CD4-positive, alpha-beta memory T cell (primary cell): ENCODE data around the gene ITGA6. TPM values are rescaled to one million over a fixed set of nuclear protein-coding genes. Genes with fewer than 3 reads are reported as not detected.

ENCODE experiments used
- CTCF ChIA-PET: fragments of 350-600 bp; sonication (Branson Sonifier 250); formaldehyde crosslinking; loops from one replicate; lab custom pipeline; 2021; ENCODE audit warnings: inconsistent platforms; ENCODE audit not compliant: partially characterized antibody; lab: Charles Lee
- POLR2A ChIA-PET: fragments of 350-600 bp; sonication (Branson Sonifier 250); formaldehyde crosslinking; loops from one replicate; lab custom pipeline; 2021; ENCODE audit not compliant: partially characterized antibody; lab: Charles Lee
- DNase-seq, 5 donors: peaks; one replicate each; pipeline versions ENCODE4 v3.0.0 to v3.0.0-alpha.2; 2020 to 2022; ENCODE audit warnings: mixed read lengths in 1 of 5
- H3K27ac ChIP-seq: one replicate; pipeline ENCODE4 v1.7.0; 2013; ENCODE audit warnings: low read depth, low read length
- H3K27me3 ChIP-seq: 2 replicates; pipeline ENCODE4 v1.7.0; 2013; ENCODE audit warnings: mild to moderate bottlenecking, low read length, moderate library complexity; ENCODE audit not compliant: insufficient read depth
- H3K36me3 ChIP-seq: 2 replicates; pipeline ENCODE4 v1.7.0; 2013; ENCODE audit warnings: mild to moderate bottlenecking, low read length, moderate library complexity; ENCODE audit not compliant: insufficient read depth
- H3K4me1 ChIP-seq: 2 replicates; pipeline ENCODE4 v1.7.0; 2013; ENCODE audit warnings: mild to moderate bottlenecking, low read length, moderate library complexity; ENCODE audit not compliant: insufficient read depth
- H3K4me3 ChIP-seq, 2 donors: one replicate each; pipeline ENCODE4 v1.7.0; 2013; ENCODE audit warnings: low read length in 2 of 2, mild to moderate bottlenecking in 1 of 2
- H3K9me3 ChIP-seq, 2 donors: one replicate each; pipeline ENCODE4 v1.7.0; 2013; ENCODE audit warnings: low read length in 2 of 2, control low read depth in 1 of 2; ENCODE audit not compliant: control insufficient read depth in 1 of 2
- H3K27ac Mint-ChIP-seq, 7 donors: one replicate each; pipeline ENCODE4 v1.8.0; 2020 to 2021; ENCODE audit warnings: mixed read lengths in 7 of 7, mild to moderate bottlenecking in 6 of 7, inconsistent platforms in 3 of 7, moderate library complexity in 3 of 7
- H3K27me3 Mint-ChIP-seq, 2 donors: one replicate each; pipeline ENCODE4 v1.8.0; 2020 to 2021; ENCODE audit warnings: mixed read lengths in 2 of 2
- H3K36me3 Mint-ChIP-seq, 2 donors: one replicate each; pipeline ENCODE4 v1.8.0; 2020 to 2021; ENCODE audit warnings: mixed read lengths in 2 of 2, inconsistent platforms in 1 of 2, mild to moderate bottlenecking in 1 of 2
- H3K4me1 Mint-ChIP-seq, 4 donors: one replicate each; pipeline ENCODE4 v1.8.0; 2020 to 2021; ENCODE audit warnings: mixed read lengths in 4 of 4, mild to moderate bottlenecking in 1 of 4
- H3K4me3 Mint-ChIP-seq, 8 donors: one replicate each; pipeline ENCODE4 v1.8.0; 2020 to 2021; ENCODE audit warnings: mixed read lengths in 8 of 8, mild to moderate bottlenecking in 7 of 8, moderate library complexity in 6 of 8, inconsistent platforms in 3 of 8
- H3K9me3 Mint-ChIP-seq, 8 donors: one replicate each; pipeline ENCODE4 v1.8.0; 2020 to 2021; ENCODE audit warnings: mixed read lengths in 8 of 8, mild to moderate bottlenecking in 5 of 8, inconsistent platforms in 3 of 8, moderate library complexity in 1 of 8
- intact Hi-C: fragments of 100-400 bp; cut with micrococcal nuclease; formaldehyde crosslinking; loops from one replicate; pipeline ENCODE4 v1.15.1; 2023
- polyA plus RNA-seq, 2 donors: library from polyadenylated mRNA; unstranded; fragments of 300-500 nt; fragmentation: Illumina TruSeq; gene quantifications; one replicate each; pipeline ENCODE4 v1.2.3, GENCODE V29; 2021
- total RNA-seq, 2 experiments: library from RNA; stranded (reverse); gene quantifications; one replicate each; pipeline ENCODE4 v1.2.3, GENCODE V29; 2021

ITGA6 gene
- total and polyA plus RNA-seq, 4 experiments from 2014 or later: 58.3 to 73.6 (median 66.5) TPM

GRCh38 chr2:172428832-172429210 lies 1.4 kb downstream of the ITGA6 start:
- CTCF ChIA-PET: interaction anchor here (1.1 to 33.3 kb wide), 4 partner anchors 11 to 33 kb away, joined by 3 to 1033 read pairs (median 74); no protein-coding TSS in a partner anchor
- peaks cover 20 to 60% (median 42%) of the 10 kb centered on the region in 4 donors for H3K4me1 Mint-ChIP-seq
- H3K4me3 Mint-ChIP-seq: peak overlapping the region; percentile 87 to 97 (median 94)
- POLR2A ChIA-PET: interaction anchor here (10.7 to 18.4 kb wide), 2 partner anchors 14 to 32 kb away, joined by 169 to 449 read pairs; no protein-coding TSS in a partner anchor
- no peaks in the 10 kb centered on the region for H3K36me3 ChIP-seq
- no peaks in the 10 kb centered on the region for H3K9me3 Mint-ChIP-seq
- H3K27ac Mint-ChIP-seq: peak overlapping the region in 6 of 7 donors; percentile 53 to 95 (median 92)
- no peak for DNase-seq
- peak overlapping the region; percentile 66 for H3K27ac ChIP-seq
- no peaks in the 10 kb centered on the region for H3K27me3 ChIP-seq
- peaks cover 67% of the 10 kb centered on the region for H3K4me1 ChIP-seq
- no peaks in the 10 kb centered on the region for H3K27me3 Mint-ChIP-seq
- H3K4me3 ChIP-seq: peak overlapping the region; percentile 21 to 76
- intact Hi-C loops: loop anchor here (1.0 to 5.0 kb wide), 3 partner anchors 8 to 507 kb away; partner anchors contain the start of gene HAT1
- H3K9me3 ChIP-seq: no peaks in the 10 kb centered on the region
- H3K36me3 Mint-ChIP-seq: peaks cover 0 to 5% of the 10 kb centered on the region in 2 donors

GRCh38 chr2:172429301-172429968 lies 2.0 kb downstream of the ITGA6 start:
- intact Hi-C loops: loop anchor here (5.0 kb wide), 1 partner anchor 507 kb away; the partner anchor contains the start of gene HAT1
- Histone ChIP-seq H3K36me3 (no peaks in the 10 kb centered on the region), H3K9me3 (no peaks in the 10 kb centered on the region), H3K27me3 (no peaks in the 10 kb centered on the region), H3K27ac (peak overlapping the region; percentile 66), H3K4me3 (peak overlapping the region; percentile 21 to 76), H3K4me1 (peaks cover 73% of the 10 kb centered on the region)
- peak overlapping the region; percentile 87 to 97 (median 94) for H3K4me3 Mint-ChIP-seq
- no peak for DNase-seq
- peak overlapping the region in 6 of 7 donors; percentile 53 to 95 (median 92) for H3K27ac Mint-ChIP-seq
- H3K9me3 Mint-ChIP-seq: no peaks in the 10 kb centered on the region
- H3K4me1 Mint-ChIP-seq: peaks cover 20 to 66% (median 42%) of the 10 kb centered on the region in 4 donors
- ChIA-PET POLR2A (interaction anchor here (10.7 to 18.4 kb wide), 2 partner anchors 13 to 32 kb away, joined by 169 to 449 read pairs; no protein-coding TSS in a partner anchor), CTCF (interaction anchor here (1.1 to 33.3 kb wide), 6 partner anchors 11 to 127 kb away, joined by 3 to 1033 read pairs (median 16); no protein-coding TSS in a partner anchor)
- H3K27me3 Mint-ChIP-seq: no peaks in the 10 kb centered on the region
- H3K36me3 Mint-ChIP-seq: peaks cover 0 to 5% of the 10 kb centered on the region in 2 donors

- H3K9me3 Mint-ChIP-seq: no peaks in the 10 kb centered on the region
- peak overlapping the region; percentile 66 for H3K27ac ChIP-seq
- H3K27me3 ChIP-seq: no peaks in the 10 kb centered on the region
- no peaks in the 10 kb centered on the region for H3K27me3 Mint-ChIP-seq
- peaks cover 79% of the 10 kb centered on the region for H3K4me1 ChIP-seq
- no peaks in the 10 kb centered on the region for H3K9me3 ChIP-seq
- H3K36me3 Mint-ChIP-seq: peaks cover 0 to 7% of the 10 kb centered on the region in 2 donors
- intact Hi-C loops: no loop called here
- no peaks in the 10 kb centered on the region for H3K36me3 ChIP-seq
- peak overlapping the region in 1 of 2 donors; percentile 76 for H3K4me3 ChIP-seq
- POLR2A ChIA-PET: interaction anchor here (10.7 to 18.4 kb wide), 2 partner anchors 13 to 31 kb away, joined by 169 to 449 read pairs; no protein-coding TSS in a partner anchor
- CTCF ChIA-PET: interaction anchor here (1.2 to 33.3 kb wide), 5 partner anchors 10 to 127 kb away, joined by 4 to 1033 read pairs (median 29); no protein-coding TSS in a partner anchor
- peaks cover 20 to 69% (median 44%) of the 10 kb centered on the region in 4 donors for H3K4me1 Mint-ChIP-seq
- DNase-seq: no peak
- H3K4me3 Mint-ChIP-seq: peak overlapping the region; percentile 87 to 97 (median 94)
- H3K27ac Mint-ChIP-seq: peak overlapping the region in 6 of 7 donors; percentile 48 to 93 (median 86)
These were observed 2.6 kb downstream of the ITGA6 start for GRCh38 chr2:172430027-172430426.

- H3K27me3 ChIP-seq: no peaks in the 10 kb centered on the region
- Mint-ChIP-seq H3K4me3 (peak overlapping the region; percentile 22 to 97 (median 67)), H3K27ac (peak overlapping the region in 4 of 7 donors; percentile 48 to 84 (median 58)), H3K36me3 (peaks cover 0 to 7% of the 10 kb centered on the region in 2 donors), H3K9me3 (no peaks in the 10 kb centered on the region), H3K27me3 (no peaks in the 10 kb centered on the region), H3K4me1 (peaks cover 15 to 70% (median 42%) of the 10 kb centered on the region in 4 donors)
- H3K4me3 ChIP-seq: no peak overlapping the region
- no peaks in the 10 kb centered on the region for H3K9me3 ChIP-seq
- H3K36me3 ChIP-seq: no peaks in the 10 kb centered on the region
- intact Hi-C loops: loop anchor here (1.0 kb wide), 1 partner anchor 11 kb away; no protein-coding TSS in a partner anchor
- CTCF ChIA-PET: interaction anchor here (3.2 to 33.3 kb wide), 4 partner anchors 10 to 32 kb away, joined by 19 to 1033 read pairs (median 74); no protein-coding TSS in a partner anchor
- peaks cover 86% of the 10 kb centered on the region for H3K4me1 ChIP-seq
- no peak overlapping the region for H3K27ac ChIP-seq
- POLR2A ChIA-PET: interaction anchor here (10.7 to 18.4 kb wide), 2 partner anchors 12 to 30 kb away, joined by 169 to 449 read pairs; no protein-coding TSS in a partner anchor
- DNase-seq: no peak
These were observed 3.3 kb downstream of the ITGA6 start for GRCh38 chr2:172430678-172431077.

- Mint-ChIP-seq H3K9me3 (no peaks in the 10 kb centered on the region), H3K27ac (peak overlapping the region in 6 of 7 donors; percentile 49 to 84 (median 69)), H3K4me1 (peaks cover 7 to 66% (median 36%) of the 10 kb centered on the region in 4 donors), H3K27me3 (no peaks in the 10 kb centered on the region), H3K4me3 (peak overlapping the region in 7 of 8 donors; percentile 28 to 97 (median 56)), H3K36me3 (peaks cover 0 to 7% of the 10 kb centered on the region in 2 donors)
- no peaks in the 10 kb centered on the region for H3K36me3 ChIP-seq
- H3K9me3 ChIP-seq: no peaks in the 10 kb centered on the region
- POLR2A ChIA-PET: interaction anchor here (10.7 to 18.4 kb wide), 2 partner anchors 11 to 30 kb away, joined by 169 to 449 read pairs; no protein-coding TSS in a partner anchor
- DNase-seq: no peak
- peaks cover 87% of the 10 kb centered on the region for H3K4me1 ChIP-seq
- no peak overlapping the region for H3K4me3 ChIP-seq
- H3K27me3 ChIP-seq: no peaks in the 10 kb centered on the region
- intact Hi-C loops: loop anchor here (1.0 kb wide), 1 partner anchor 10 kb away; no protein-coding TSS in a partner anchor
- CTCF ChIA-PET: interaction anchor here (3.2 to 33.3 kb wide), 3 partner anchors 10 to 31 kb away, joined by 19 to 1033 read pairs (median 29); no protein-coding TSS in a partner anchor
- no peak overlapping the region for H3K27ac ChIP-seq
These were observed 4.1 kb downstream of the ITGA6 start for GRCh38 chr2:172431463-172431862.

- H3K4me1 Mint-ChIP-seq: peaks cover 2 to 64% (median 31%) of the 10 kb centered on the region in 4 donors
- peak overlapping the region in 3 of 8 donors; percentile 21 to 79 (median 67) for H3K4me3 Mint-ChIP-seq
- H3K36me3 ChIP-seq: no peaks in the 10 kb centered on the region
- no peak overlapping the region for H3K27ac ChIP-seq
- no peaks in the 10 kb centered on the region for H3K9me3 ChIP-seq
- no peaks in the 10 kb centered on the region for H3K27me3 ChIP-seq
- no peaks in the 10 kb centered on the region for H3K9me3 Mint-ChIP-seq
- POLR2A ChIA-PET: interaction anchor here (10.7 to 18.4 kb wide), 2 partner anchors 11 to 29 kb away, joined by 169 to 449 read pairs; no protein-coding TSS in a partner anchor
- H3K36me3 Mint-ChIP-seq: peaks cover 0 to 6% of the 10 kb centered on the region in 2 donors
- no peak for DNase-seq
- H3K27ac Mint-ChIP-seq: peak overlapping the region in 5 of 7 donors; percentile 38 to 86 (median 44)
- intact Hi-C loops: loop anchor here (1.0 kb wide), 1 partner anchor 9 kb away; no protein-coding TSS in a partner anchor
- H3K27me3 Mint-ChIP-seq: no peaks in the 10 kb centered on the region
- CTCF ChIA-PET: interaction anchor here (3.2 to 33.3 kb wide), 3 partner anchors 10 to 30 kb away, joined by 19 to 1033 read pairs (median 29); no protein-coding TSS in a partner anchor
- H3K4me3 ChIP-seq: no peak overlapping the region
- peaks cover 87% of the 10 kb centered on the region for H3K4me1 ChIP-seq
These were observed 4.6 kb downstream of the ITGA6 start for GRCh38 chr2:172431993-172432392.
